Type B pancreatic cell (in vitro differentiated cells): ENCODE measurements around the gene TENM4. TPM values are rescaled to one million over a fixed set of nuclear protein-coding genes. Genes with fewer than 3 reads are reported as not detected.

Experiments used
- DNase-seq: peaks from one replicate; pipeline ENCODE4 v3.0.0; 2021; ENCODE audit warnings: mixed read lengths; ENCODE audit not compliant: unreplicated experiment; ENCODE audit errors: extremely low spot score
- H3K27ac Mint-ChIP-seq: 2 replicates; pipeline ENCODE4 v1.8.0; 2021; ENCODE audit warnings: mild to moderate bottlenecking, mixed read lengths
- H3K27me3 Mint-ChIP-seq: 2 replicates; pipeline ENCODE4 v1.8.0; 2021; ENCODE audit warnings: mixed read lengths
- H3K36me3 Mint-ChIP-seq: 2 replicates; pipeline ENCODE4 v1.8.0; 2021; ENCODE audit warnings: mixed read lengths
- H3K4me1 Mint-ChIP-seq: one replicate; pipeline ENCODE4 v1.8.0; 2021; ENCODE audit warnings: mixed read lengths; ENCODE audit not compliant: unreplicated experiment
- H3K4me3 Mint-ChIP-seq: 2 replicates; pipeline ENCODE4 v1.8.0; 2021; ENCODE audit warnings: mild to moderate bottlenecking, mixed read lengths
- H3K9me3 Mint-ChIP-seq: 2 replicates; pipeline ENCODE4 v1.8.0; 2021; ENCODE audit warnings: mixed read lengths
- CTCF ChIP-seq: fragments of 200-600 bp; sonication (generic); conservative IDR thresholded peaks from 2 replicates; pipeline ENCODE4 v1.5.0; 2021; ENCODE audit warnings: antibody characterized with exemption, mild to moderate bottlenecking
- total RNA-seq: library from RNA; stranded (reverse); gene quantifications from 2 replicates; pipeline ENCODE4 v1.2.1, GENCODE V29; 2021; ENCODE audit warnings: low replicate concordance

The TENM4 gene
- total RNA-seq, 1 donor from 2014 or later, result 156 TPM

- peaks cover 31% of the 10 kb centered on the region for H3K36me3 Mint-ChIP-seq
- H3K4me1 Mint-ChIP-seq, result peaks cover 31% of the 10 kb centered on the region
- no peaks in the 10 kb centered on the region for H3K27me3 Mint-ChIP-seq
- H3K4me3 Mint-ChIP-seq, result no peak overlapping the region
- no peak for DNase-seq
- no peak for TF ChIP-seq CTCF
- H3K27ac Mint-ChIP-seq, result no peak overlapping the region
- H3K9me3 Mint-ChIP-seq, result no peaks in the 10 kb centered on the region
These were observed 580.0 kb downstream of the TENM4 start for GRCh38 chr11:78860720-78861422.

GRCh38 chr11:78857688-78858087 lies 583.1 kb downstream of the TENM4 start:
- Mint-ChIP-seq H3K9me3 (no peaks in the 10 kb centered on the region), H3K36me3 (peaks cover 33% of the 10 kb centered on the region), H3K27ac (no peak overlapping the region), H3K4me1 (peaks cover 31% of the 10 kb centered on the region), H3K4me3 (no peak overlapping the region), H3K27me3 (no peaks in the 10 kb centered on the region)
- no peak for DNase-seq
- no peak for TF ChIP-seq CTCF

GRCh38 chr11:78856211-78856610 lies 584.6 kb downstream of the TENM4 start:
- TF ChIP-seq CTCF, result no peak
- H3K4me3 Mint-ChIP-seq, result no peak overlapping the region
- peak overlapping the region; percentile 16 for H3K27ac Mint-ChIP-seq
- H3K27me3 Mint-ChIP-seq, result no peaks in the 10 kb centered on the region
- H3K4me1 Mint-ChIP-seq, result peaks cover 31% of the 10 kb centered on the region
- no peak for DNase-seq
- H3K9me3 Mint-ChIP-seq, result no peaks in the 10 kb centered on the region
- H3K36me3 Mint-ChIP-seq, result peaks cover 25% of the 10 kb centered on the region

GRCh38 chr11:78855116-78855515 lies 585.7 kb downstream of the TENM4 start:
- H3K27me3 Mint-ChIP-seq, result no peaks in the 10 kb centered on the region
- H3K36me3 Mint-ChIP-seq, result peaks cover 21% of the 10 kb centered on the region
- peaks cover 32% of the 10 kb centered on the region for H3K4me1 Mint-ChIP-seq
- TF ChIP-seq CTCF, result no peak
- no peak overlapping the region for H3K4me3 Mint-ChIP-seq
- H3K27ac Mint-ChIP-seq, result no peak overlapping the region
- no peaks in the 10 kb centered on the region for H3K9me3 Mint-ChIP-seq
- no peak for DNase-seq

- no peak for TF ChIP-seq CTCF
- peaks cover 29% of the 10 kb centered on the region for H3K36me3 Mint-ChIP-seq
- DNase-seq, result no peak
- H3K4me1 Mint-ChIP-seq, result peaks cover 20% of the 10 kb centered on the region
- H3K9me3 Mint-ChIP-seq, result no peaks in the 10 kb centered on the region
- H3K27me3 Mint-ChIP-seq, result no peaks in the 10 kb centered on the region
- no peak overlapping the region for H3K4me3 Mint-ChIP-seq
- no peak overlapping the region for H3K27ac Mint-ChIP-seq
These were observed 587.3 kb downstream of the TENM4 start for GRCh38 chr11:78853521-78853920.
